Stimulated activated naive CD8-positive, alpha-beta T cell treated with anti-CD3 and anti-CD28 coated beads, Interleukin-15, amount 100 ng/mL, for 72 hours (primary cell): ENCODE data around the gene KLHL18.
"Not testable (repeated sequence)": the region's sequence is repeated elsewhere in the genome, so short reads cannot be mapped to it uniquely, and the experiment has no call there.

Experiments used
- ATAC-seq: fragments of 150-1000 bp; cut with Tn5 transposase; 2 replicates; pipeline ENCODE4 v1.10.0; 2021; ENCODE audit warnings: mild to moderate bottlenecking, moderate library complexity
- DNase-seq, 2 donors: peaks; one replicate each; pipeline ENCODE4 v3.0.0; 2021 to 2022
- H3K27ac Mint-ChIP-seq, 2 donors: one replicate each; pipeline ENCODE4 v1.8.0; 2022; ENCODE audit warnings: mild to moderate bottlenecking in 2 of 2, mixed read lengths in 2 of 2, moderate library complexity in 2 of 2
- H3K27me3 Mint-ChIP-seq: one replicate; pipeline ENCODE4 v1.8.0; 2022; ENCODE audit warnings: mixed read lengths
- H3K4me1 Mint-ChIP-seq: one replicate; pipeline ENCODE4 v1.8.0; 2022; ENCODE audit warnings: mild to moderate bottlenecking, mixed read lengths
- H3K4me3 Mint-ChIP-seq, 2 donors: one replicate each; pipeline ENCODE4 v1.8.0; 2022; ENCODE audit warnings: mild to moderate bottlenecking in 2 of 2, mixed read lengths in 2 of 2, moderate library complexity in 1 of 2
- H3K9me3 Mint-ChIP-seq, 2 donors: one replicate each; pipeline ENCODE4 v1.8.0; 2022; ENCODE audit warnings: mixed read lengths in 2 of 2

KLHL18 gene

DNA sequence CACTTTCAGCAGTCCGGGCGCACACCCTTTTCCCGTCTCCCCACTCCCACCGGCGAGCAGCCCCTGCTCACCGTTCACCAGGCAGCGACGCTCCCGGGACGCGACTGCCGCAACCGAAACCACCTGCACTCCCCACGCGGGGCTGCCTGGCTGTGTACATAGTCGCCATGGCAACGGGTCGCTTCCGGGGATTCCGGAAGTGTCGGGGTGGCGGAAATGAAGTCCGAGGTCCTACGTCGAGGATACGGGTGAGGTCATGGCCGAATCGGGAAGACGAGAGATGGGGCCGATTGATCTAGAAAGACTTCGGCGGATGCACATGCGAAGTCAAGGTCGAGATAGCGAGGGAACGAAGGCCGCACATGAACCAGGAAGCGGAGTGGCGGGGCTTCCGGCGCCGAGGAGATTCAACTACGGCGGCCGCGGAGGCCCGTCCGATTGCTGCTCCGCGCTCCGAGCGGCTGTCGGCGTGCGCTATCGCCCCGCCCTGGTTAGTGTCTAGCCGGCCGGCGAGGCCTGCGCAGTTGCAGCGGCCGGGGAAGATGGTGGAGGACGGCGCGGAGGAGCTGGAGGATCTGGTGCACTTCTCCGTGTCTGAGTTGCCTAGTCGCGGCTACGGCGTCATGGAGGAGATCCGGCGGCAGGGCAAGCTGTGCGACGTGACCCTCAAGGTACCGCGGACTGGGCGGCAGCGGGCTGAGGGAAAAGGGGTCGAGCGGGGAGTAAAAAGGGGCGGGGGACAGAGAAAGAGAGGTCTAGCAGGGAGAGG lies at the start of gene KLHL18, which contains the start of gene KIF9:
TSS of gene KLHL18 (plus strand) at position 521 of the 769 bp plus-strand sequence. CDS start at position 543, 22 bp downstream.
TSS of gene KIF9 (minus strand) at position 376 of the 769 bp plus-strand sequence. CDS start 5,425 bp downstream, outside the sequence.
- peak; percentile 91 to 95 for DNase-seq
- H3K4me3 Mint-ChIP-seq, result peak within 1 kb of the TSS; percentile 99 to 100
- H3K27me3 Mint-ChIP-seq, result no peaks in the 10 kb centered on the region
- H3K27ac Mint-ChIP-seq, result peak within 1 kb of the TSS; percentile 99 to 100
- no peaks in the 10 kb centered on the region for H3K9me3 Mint-ChIP-seq
- ATAC-seq, result peak; percentile 94
- H3K4me1 Mint-ChIP-seq, result peaks cover 55% of the 10 kb centered on the region

DNA sequence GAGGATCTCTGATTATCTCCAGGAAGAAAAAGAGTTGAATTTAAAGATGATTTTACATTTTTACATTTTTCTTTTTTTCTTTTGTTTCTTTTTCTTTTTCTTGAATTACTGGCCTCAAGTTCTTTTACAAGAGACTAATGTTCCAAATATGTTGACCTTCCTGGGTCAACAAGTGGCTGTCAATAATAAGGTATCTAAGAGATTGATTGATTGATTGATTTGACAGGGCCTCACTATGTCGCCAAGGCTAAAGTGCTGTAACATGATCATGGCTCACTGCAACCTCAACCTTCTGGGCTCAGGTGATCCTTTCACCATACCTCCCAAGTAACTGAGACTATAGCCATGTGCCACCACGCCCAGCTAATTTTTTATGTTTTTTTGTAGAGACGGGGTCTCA lies 44.7 kb upstream of the KLHL18 start:
- Mint-ChIP-seq H3K9me3 (no peaks in the 10 kb centered on the region), H3K27ac (no peak overlapping the region), H3K27me3 (no peaks in the 10 kb centered on the region), H3K4me1 (no peaks in the 10 kb centered on the region), H3K4me3 (no peak overlapping the region)
- DNase-seq (no peak), ATAC-seq (no peak)

DNA sequence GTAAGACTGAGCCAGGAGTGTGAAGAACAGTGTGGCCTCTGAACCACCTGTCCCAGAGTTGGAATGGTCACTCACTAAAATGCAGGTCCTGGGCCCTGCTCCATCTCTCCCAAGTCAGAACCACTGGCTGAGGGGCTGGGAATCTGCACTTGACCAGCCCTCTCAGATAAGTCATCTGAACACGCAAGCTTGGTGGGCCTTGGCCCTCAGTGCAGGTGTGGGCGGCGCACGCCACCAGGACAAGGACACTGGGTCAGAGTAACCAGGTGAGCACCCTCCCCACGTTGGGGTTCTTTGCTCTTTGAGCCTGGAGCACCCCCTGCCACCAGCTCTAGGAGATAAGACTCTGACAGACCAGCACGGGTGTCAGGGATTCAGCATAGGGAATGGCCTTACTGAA lies 42.8 kb upstream of the KLHL18 start:
- no peaks in the 10 kb centered on the region for H3K4me1 Mint-ChIP-seq
- H3K9me3 Mint-ChIP-seq, result no peaks in the 10 kb centered on the region
- no peak for ATAC-seq
- H3K27me3 Mint-ChIP-seq, result no peaks in the 10 kb centered on the region
- H3K4me3 Mint-ChIP-seq, result no peak overlapping the region
- H3K27ac Mint-ChIP-seq, result no peak overlapping the region
- no peak for DNase-seq

DNA sequence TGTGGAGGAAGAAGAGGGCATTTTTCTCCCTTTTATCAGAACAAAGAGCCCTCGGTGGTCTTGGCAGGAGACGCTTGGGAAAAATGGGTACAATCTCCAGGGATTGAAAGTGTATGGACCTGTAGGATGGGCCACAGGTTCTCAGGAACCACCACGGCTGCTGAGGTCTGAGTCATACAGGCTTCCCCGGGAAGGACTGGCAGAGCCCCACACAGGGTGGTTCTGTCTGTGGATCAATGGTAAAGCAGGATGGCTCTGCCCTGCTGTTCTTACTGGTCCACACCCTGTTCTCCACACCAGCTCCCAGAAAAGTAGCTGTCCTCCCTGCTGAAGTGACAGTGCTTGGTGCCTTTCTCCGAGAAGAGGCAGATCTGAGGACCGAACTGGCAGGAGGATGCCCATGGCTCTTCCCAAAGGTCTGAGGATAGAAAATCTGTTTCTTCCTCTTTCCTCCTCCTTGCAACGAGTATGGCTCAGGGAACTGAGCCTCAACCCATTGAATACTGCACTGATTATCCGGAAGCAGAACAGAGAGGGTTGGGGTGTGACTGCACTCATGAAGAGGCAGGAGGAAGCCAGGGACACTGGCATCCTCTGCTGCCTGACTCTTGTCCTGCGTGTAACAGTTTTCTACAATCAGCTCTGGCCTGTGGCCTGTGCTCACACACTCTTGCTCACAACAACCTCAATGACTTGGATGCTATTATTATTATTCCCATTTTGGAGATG lies 39.2 kb upstream of the KLHL18 start:
- DNase-seq (no peak), ATAC-seq (no peak)
- no peaks in the 10 kb centered on the region for H3K4me1 Mint-ChIP-seq
- H3K27me3 Mint-ChIP-seq, result no peaks in the 10 kb centered on the region
- no peak overlapping the region for H3K4me3 Mint-ChIP-seq
- no peak overlapping the region for H3K27ac Mint-ChIP-seq
- H3K9me3 Mint-ChIP-seq, result no peaks in the 10 kb centered on the region

DNA sequence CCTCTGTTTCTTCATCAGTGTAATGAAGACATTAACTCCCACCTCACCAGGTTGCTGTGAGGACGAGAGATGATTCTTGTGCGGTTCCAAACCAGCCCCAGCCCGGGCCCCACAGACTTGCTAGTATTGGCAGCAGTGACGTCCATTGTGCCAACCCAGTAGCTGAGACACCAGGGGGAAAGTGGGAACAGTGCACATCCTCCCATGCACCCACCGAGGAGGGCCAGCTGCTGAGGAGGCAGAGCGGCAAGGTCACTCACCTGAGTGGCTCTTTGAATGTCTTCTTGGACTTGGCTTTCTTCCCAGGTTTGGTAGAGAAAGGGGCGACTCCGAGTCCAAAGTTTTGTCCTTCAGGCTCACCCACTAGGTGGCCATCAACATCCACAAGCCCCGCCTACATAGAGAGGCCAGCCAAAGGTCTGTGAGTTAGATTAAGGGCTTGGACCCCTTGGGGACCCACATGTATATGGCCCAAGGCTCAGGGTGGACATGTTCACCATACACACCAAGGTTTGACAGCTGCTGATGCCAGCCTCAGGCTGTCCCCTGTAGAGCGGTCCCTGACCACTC lies 38.1 kb upstream of the KLHL18 start:
- Mint-ChIP-seq H3K27ac (no peak overlapping the region), H3K9me3 (no peaks in the 10 kb centered on the region), H3K4me3 (no peak overlapping the region), H3K27me3 (no peaks in the 10 kb centered on the region), H3K4me1 (no peaks in the 10 kb centered on the region)
- ATAC-seq, result no peak
- no peak for DNase-seq

DNA sequence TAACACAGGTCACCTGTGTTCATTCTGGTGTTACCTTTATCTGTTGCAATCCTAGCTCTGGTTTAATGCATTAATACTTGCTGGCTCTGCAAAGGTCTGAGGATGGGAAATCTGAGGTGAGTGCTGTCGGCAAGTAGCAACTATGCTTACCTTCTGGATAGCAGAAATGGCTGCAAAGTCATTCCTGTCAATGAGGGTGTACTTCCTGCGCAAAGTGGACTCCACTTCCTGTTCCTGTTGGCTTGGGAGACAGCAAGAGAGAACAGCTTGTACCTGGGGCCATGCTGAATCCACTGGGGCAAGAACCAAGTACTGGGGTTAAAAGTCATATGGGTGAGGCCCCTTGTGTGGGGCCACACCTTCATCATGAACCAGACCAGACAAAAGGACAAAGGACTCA lies 37.5 kb upstream of the KLHL18 start:
- no peak overlapping the region for H3K27ac Mint-ChIP-seq
- no peak overlapping the region for H3K4me3 Mint-ChIP-seq
- no peak for DNase-seq
- no peaks in the 10 kb centered on the region for H3K4me1 Mint-ChIP-seq
- no peaks in the 10 kb centered on the region for H3K9me3 Mint-ChIP-seq
- no peak for ATAC-seq
- H3K27me3 Mint-ChIP-seq, result no peaks in the 10 kb centered on the region

DNA sequence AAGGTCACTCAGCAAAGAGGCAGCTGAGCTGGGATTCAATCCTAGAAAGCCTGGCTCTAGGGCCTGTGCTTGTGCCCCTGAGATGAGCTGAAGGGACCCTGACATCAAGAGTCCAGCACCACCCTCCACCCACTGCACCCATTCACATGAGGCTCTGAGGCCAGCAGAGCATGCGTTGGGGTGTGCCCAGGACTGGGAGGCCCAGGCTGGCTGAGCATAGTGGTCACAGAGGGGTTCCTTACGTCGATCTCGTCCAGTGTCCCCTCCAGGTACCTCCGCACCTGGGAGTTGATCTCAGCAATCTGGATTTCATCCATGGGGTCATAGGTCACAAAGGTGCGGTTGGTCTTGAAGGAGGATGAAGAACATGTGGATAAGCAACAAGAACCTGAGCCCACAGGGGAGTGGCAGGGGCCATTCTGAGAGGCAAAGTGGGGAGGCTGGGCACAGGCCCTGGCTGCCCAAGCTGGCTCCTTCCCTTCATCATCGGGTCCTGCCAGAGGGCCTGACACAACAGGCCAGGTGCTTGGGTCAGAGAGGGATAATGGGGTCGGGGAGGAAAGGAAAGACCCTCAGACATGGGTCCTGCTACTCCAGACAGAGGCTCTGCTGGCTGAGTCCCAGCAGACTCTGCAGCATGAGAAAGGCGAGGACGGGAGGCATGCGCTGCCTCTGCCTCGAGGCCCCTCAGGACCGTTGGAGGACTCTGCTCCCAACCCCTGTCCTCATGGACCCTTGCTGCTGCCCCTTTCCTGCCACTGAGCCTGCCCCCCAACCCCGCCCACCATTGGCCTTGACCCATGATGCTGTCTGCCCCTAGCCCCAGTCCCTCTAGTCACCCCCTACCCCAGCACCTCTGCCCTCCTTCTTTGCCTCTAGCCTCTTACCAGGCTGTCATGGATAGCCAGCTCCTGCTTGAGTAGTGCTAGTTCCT lies 35.3 kb upstream of the KLHL18 start:
- Mint-ChIP-seq H3K4me3 (no peak overlapping the region), H3K9me3 (no peaks in the 10 kb centered on the region), H3K4me1 (no peaks in the 10 kb centered on the region), H3K27ac (no peak overlapping the region), H3K27me3 (no peaks in the 10 kb centered on the region)
- ATAC-seq, result no peak
- no peak for DNase-seq

DNA sequence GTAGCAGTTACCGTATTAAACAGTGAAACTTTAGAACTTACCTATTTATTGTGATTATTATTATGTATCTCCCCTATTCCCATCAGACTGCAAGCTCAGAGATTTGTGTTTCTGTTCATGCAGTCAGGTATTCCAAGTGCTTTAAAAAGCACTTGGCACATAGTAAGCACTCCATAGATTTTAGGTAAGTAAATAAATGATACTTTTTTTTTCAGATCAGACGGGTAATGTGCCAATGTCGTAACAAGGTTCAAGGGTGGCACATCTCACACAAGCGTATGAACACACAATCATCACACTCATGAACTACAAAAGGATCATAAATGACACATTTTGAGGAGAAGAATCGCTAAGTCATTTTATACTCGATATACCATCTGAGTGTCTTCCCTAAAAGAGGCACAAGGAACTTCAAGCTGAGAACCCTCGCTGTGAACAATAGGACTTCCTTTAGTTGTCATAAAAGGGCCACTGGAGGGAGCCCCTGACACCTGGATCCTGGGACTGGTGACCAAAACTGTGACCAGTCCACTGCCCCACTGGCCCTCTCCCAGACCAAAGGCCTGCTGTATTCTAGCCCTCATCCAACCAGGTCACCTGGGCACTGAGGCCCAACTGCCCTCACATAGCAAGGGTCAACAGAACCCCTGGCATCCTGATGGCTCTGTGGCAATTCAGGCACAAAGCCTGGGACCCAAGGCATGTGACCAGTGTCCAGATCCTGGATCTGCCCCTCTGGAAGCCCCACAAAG lies 32.3 kb upstream of the KLHL18 start:
- H3K4me3 Mint-ChIP-seq, result no peak overlapping the region
- DNase-seq, result no peak
- no peak for ATAC-seq
- no peak overlapping the region for H3K27ac Mint-ChIP-seq
- no peaks in the 10 kb centered on the region for H3K9me3 Mint-ChIP-seq
- no peaks in the 10 kb centered on the region for H3K4me1 Mint-ChIP-seq
- H3K27me3 Mint-ChIP-seq, result no peaks in the 10 kb centered on the region

DNA sequence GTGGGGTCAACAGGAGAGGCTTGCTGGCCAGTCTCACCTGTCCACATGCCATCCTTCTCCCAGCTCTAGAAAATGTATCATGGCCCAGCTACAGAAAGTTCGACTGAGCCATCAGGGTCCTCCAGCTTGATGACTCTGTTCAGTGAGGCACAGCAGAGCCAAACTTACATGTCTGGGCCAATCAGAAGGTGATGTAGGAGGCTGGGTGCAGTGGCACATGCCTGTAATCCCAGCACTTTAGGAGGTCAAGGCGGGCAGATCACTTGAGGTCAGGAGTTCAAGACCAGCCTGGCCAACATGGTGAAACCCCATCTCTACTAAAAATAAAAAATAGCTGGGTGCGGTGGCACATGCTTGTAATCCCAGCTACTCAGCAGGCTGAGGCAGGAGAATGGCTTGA lies 31.7 kb upstream of the KLHL18 start:
- not testable (repeated sequence) for ATAC-seq, H3K27me3 Mint-ChIP-seq, H3K4me1 Mint-ChIP-seq, DNase-seq, H3K9me3 Mint-ChIP-seq, H3K4me3 Mint-ChIP-seq
- H3K27ac Mint-ChIP-seq, result peak overlapping the region in 1 of 2 donors; percentile 53

DNA sequence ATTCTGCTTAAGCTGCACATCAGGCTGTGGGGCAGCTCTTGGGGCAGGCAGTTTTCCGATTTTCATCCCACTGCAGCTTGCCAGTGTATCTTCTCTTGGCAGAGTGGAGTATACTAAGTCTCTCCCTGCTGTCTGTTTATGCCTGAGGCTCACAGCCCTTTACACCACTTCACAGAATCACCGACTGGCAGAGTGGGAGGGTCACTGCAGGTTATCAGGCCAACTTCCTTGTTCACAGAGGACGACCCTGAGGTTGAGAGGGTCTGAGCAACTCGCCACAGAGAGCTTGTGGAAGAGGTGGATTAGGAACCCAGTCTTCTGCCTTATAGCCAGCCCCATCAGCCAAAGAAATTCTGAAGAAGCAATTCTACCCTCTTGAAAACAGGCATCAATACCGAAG lies 31.1 kb upstream of the KLHL18 start:
- H3K27me3 Mint-ChIP-seq, result no peaks in the 10 kb centered on the region
- no peaks in the 10 kb centered on the region for H3K9me3 Mint-ChIP-seq
- H3K4me1 Mint-ChIP-seq, result no peaks in the 10 kb centered on the region
- DNase-seq, result no peak
- no peak for ATAC-seq
- no peak overlapping the region for H3K4me3 Mint-ChIP-seq
- peak overlapping the region in 1 of 2 donors; percentile 34 for H3K27ac Mint-ChIP-seq

DNA sequence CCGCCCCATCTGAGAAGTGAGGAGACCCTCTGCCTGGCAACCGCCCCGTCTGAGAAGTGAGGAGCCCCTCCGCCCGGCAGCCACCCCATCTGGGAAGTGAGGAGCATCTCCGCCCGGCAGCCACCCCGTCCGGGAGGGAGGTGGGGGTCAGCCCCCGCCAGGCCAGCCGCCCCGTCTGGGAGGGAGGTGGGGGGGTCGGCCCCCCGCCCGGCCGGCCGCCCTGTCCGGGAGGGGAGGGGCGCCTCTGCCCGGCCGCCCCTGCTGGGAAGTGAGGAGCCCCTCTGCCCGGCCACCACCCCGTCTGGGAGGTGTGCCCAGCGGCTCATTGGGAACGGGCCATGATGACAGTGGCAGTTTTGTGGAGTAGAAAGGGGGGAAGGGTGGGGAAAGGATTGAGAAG lies 26.4 kb upstream of the KLHL18 start:
- not testable (repeated sequence) for DNase-seq, H3K4me1 Mint-ChIP-seq, ATAC-seq, H3K4me3 Mint-ChIP-seq, H3K9me3 Mint-ChIP-seq, H3K27me3 Mint-ChIP-seq, H3K27ac Mint-ChIP-seq

DNA sequence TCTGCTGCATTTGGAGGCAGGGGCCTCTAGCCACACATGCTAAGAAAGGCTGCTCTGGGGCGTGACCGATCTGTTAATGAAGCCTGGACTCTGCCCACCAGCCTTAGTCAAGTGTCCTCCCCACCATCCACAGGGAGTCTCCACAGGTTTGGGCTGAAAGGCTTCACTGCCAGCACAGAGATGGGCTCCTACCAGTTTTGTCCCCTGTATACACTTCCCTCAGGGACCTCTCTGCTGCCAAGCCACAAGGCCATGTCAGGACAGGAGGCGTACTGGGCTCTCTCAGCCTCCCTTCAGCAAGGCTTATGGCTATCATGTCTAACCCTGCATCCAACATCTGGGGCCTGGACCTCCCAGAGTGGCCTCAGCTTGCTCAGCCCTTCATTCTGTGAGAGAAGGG lies 23.6 kb upstream of the KLHL18 start:
- no peaks in the 10 kb centered on the region for H3K9me3 Mint-ChIP-seq
- no peaks in the 10 kb centered on the region for H3K4me1 Mint-ChIP-seq
- DNase-seq, result no peak
- ATAC-seq, result no peak
- H3K27me3 Mint-ChIP-seq, result no peaks in the 10 kb centered on the region
- no peak overlapping the region for H3K4me3 Mint-ChIP-seq
- peak overlapping the region in 1 of 2 donors; percentile 59 for H3K27ac Mint-ChIP-seq

DNA sequence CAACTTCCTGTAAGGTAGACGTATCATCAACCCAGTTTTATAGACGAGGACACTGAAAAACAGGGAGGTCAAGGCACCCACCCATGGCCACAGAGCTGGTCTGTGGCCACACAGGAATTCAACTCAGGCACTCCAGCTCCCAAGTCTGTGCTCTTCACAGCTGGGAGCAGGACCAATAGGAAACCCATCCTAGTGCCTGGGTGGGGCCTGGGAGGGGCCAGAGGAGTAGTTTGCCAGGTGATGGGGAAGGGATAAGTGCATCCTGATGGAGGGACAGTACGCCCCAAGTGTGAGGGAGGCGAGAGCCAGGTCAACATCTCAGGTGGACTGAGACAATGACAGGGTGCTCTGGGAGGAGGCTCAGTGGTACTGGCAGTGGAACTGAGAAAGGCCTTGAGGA lies 22.1 kb upstream of the KLHL18 start:
- DNase-seq (no peak), ATAC-seq (no peak)
- Mint-ChIP-seq H3K4me3 (no peak overlapping the region), H3K27ac (no peak overlapping the region), H3K9me3 (no peaks in the 10 kb centered on the region), H3K4me1 (no peaks in the 10 kb centered on the region), H3K27me3 (no peaks in the 10 kb centered on the region)

DNA sequence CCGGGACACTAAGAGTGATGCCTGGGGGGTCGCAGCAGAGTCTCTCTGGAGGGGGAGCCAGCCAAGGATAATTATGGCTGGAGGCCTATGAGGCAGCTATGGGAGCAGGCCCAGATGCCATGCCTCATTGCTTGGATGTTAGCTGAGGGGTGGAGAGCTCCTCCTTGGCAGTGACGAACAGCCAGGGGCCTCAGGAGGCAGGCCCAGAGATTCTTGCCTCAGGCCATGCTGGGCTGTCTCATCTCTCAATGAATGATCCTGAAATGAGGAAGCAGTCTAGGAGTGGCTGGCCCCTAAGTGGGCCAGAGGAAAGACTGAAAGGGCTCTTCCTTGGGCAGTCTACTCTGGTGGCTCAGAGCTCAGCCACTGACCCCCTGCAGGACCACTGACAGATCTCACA lies 21.4 kb upstream of the KLHL18 start:
- ATAC-seq (no peak), DNase-seq (no peak)
- Mint-ChIP-seq H3K4me3 (no peak overlapping the region), H3K4me1 (no peaks in the 10 kb centered on the region), H3K27ac (no peak overlapping the region), H3K9me3 (no peaks in the 10 kb centered on the region), H3K27me3 (no peaks in the 10 kb centered on the region)

DNA sequence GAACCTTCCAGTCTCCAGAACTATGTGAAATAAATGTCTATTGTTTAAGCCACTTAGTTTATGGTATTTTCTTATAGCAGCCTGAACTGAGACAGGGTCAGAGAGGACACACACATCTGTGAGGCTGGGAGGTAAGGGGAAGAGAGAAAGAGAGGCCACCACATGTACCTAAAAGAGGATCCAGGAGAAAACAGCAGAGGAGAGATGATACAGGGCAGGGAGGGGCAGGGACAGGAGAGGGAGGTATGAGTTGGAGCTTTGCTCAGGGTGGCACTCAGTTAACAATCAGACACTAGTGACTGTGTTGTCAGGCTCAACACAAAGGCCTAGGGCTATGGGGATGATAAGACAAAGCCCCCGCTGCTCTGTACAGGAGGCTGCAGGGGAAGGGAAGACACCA lies 17.7 kb upstream of the KLHL18 start:
- ATAC-seq (no peak), DNase-seq (no peak)
- H3K27me3 Mint-ChIP-seq, result no peaks in the 10 kb centered on the region
- H3K9me3 Mint-ChIP-seq, result no peaks in the 10 kb centered on the region
- peaks cover 10% of the 10 kb centered on the region for H3K4me1 Mint-ChIP-seq
- H3K4me3 Mint-ChIP-seq, result no peak overlapping the region
- H3K27ac Mint-ChIP-seq, result no peak overlapping the region
